ENCODE measurements around the gene PSMD14.
"Not testable (repeated sequence)": the region's sequence is repeated elsewhere in the genome, so short reads cannot be mapped to it uniquely, and the experiment has no call there.

PSMD14 gene

GRCh38 chr2:161357097-161357496 lies 48.9 kb downstream of the PSMD14 start:
- no peaks in the 10 kb centered on the region for H3K36me3 ChIP-seq
- H3K9me3 ChIP-seq: no peaks in the 10 kb centered on the region
- DNase-seq: no peak
- no peak for TF ChIP-seq CTCF (IDR thresholded peaks at IDR 0.05; ENCODE audit: low read depth, low read length)
- H3K27me3 ChIP-seq: no peaks in the 10 kb centered on the region
- H3K4me3 ChIP-seq (ENCODE audit: low read depth, low read length): no peak overlapping the region
- no peaks in the 10 kb centered on the region for H3K4me1 ChIP-seq

GRCh38 chr2:161358838-161359237 lies 50.6 kb downstream of the PSMD14 start:
- Histone ChIP-seq H3K4me3 (ENCODE audit: low read depth, low read length) (no peak overlapping the region), H3K36me3 (no peaks in the 10 kb centered on the region), H3K4me1 (no peaks in the 10 kb centered on the region), H3K9me3 (no peaks in the 10 kb centered on the region), H3K27me3 (no peaks in the 10 kb centered on the region)
- no peak for TF ChIP-seq CTCF (IDR thresholded peaks at IDR 0.05; ENCODE audit: low read depth, low read length)
- no peak for DNase-seq

GRCh38 chr2:161360095-161360654 lies 52.0 kb downstream of the PSMD14 start:
- H3K36me3 ChIP-seq; H3K27me3 ChIP-seq; H3K4me1 ChIP-seq; H3K4me3 ChIP-seq (ENCODE audit: low read depth, low read length); H3K9me3 ChIP-seq; DNase-seq: not testable (repeated sequence)

- Histone ChIP-seq H3K27me3 (no peaks in the 10 kb centered on the region), H3K9me3 (no peaks in the 10 kb centered on the region), H3K4me1 (no peaks in the 10 kb centered on the region), H3K36me3 (no peaks in the 10 kb centered on the region), H3K4me3 (ENCODE audit: low read depth, low read length) (no peak overlapping the region)
- TF ChIP-seq CTCF (IDR thresholded peaks at IDR 0.05; ENCODE audit: low read depth, low read length): no peak
- DNase-seq: no peak
These were observed 54.4 kb downstream of the PSMD14 start for GRCh38 chr2:161362568-161363166.

- no peaks in the 10 kb centered on the region for H3K9me3 ChIP-seq
- no peaks in the 10 kb centered on the region for H3K27me3 ChIP-seq
- TF ChIP-seq CTCF (IDR thresholded peaks at IDR 0.05; ENCODE audit: low read depth, low read length): no peak
- no peaks in the 10 kb centered on the region for H3K36me3 ChIP-seq
- H3K4me1 ChIP-seq: no peaks in the 10 kb centered on the region
- DNase-seq: no peak
- H3K4me3 ChIP-seq (ENCODE audit: low read depth, low read length): no peak overlapping the region
These were observed 59.5 kb downstream of the PSMD14 start for GRCh38 chr2:161367675-161368074.

- no peak for TF ChIP-seq CTCF (IDR thresholded peaks at IDR 0.05; ENCODE audit: low read depth, low read length)
- Histone ChIP-seq H3K4me1 (no peaks in the 10 kb centered on the region), H3K36me3 (no peaks in the 10 kb centered on the region), H3K4me3 (ENCODE audit: low read depth, low read length) (no peak overlapping the region), H3K9me3 (no peaks in the 10 kb centered on the region), H3K27me3 (no peaks in the 10 kb centered on the region)
- no peak for DNase-seq
These were observed 61.1 kb downstream of the PSMD14 start for GRCh38 chr2:161369311-161369710.

Measured in BE2C (cell line).